ENCODE results near the gene DEUP1.

Gene DEUP1

GRCh38 chr11:93487032-93487483 lies 156.5 kb downstream of the DEUP1 start:
- peaks cover 10% of the 10 kb centered on the region for H3K36me3 ChIP-seq (replicated peaks; ENCODE audit: low read depth, low read length)
- H3K79me2 ChIP-seq (ENCODE audit: low read length) = no peaks in the 10 kb centered on the region
- no peak overlapping the region for H3K4me3 ChIP-seq (ENCODE audit: low read length)
- TF ChIP-seq CTCF (IDR thresholded peaks at IDR 0.05; ENCODE audit: low read depth, low read length) (no peak), EZH2phosphoT487 (IDR thresholded peaks at IDR 0.05; ENCODE audit: low read depth) (no peak)
- H3K9ac ChIP-seq (ENCODE audit: low read length) = no peak overlapping the region
- H3K4me2 ChIP-seq (ENCODE audit: low read length) = no peak overlapping the region
- H2AFZ ChIP-seq (ENCODE audit: low read depth, low read length) = no peak overlapping the region
- H3K27me3 ChIP-seq (ENCODE audit: low read depth, low read length) = no peaks in the 10 kb centered on the region
- H3K27ac ChIP-seq (ENCODE audit: low read length) = no peak overlapping the region
- H3K9me3 ChIP-seq (ENCODE audit: insufficient read depth, low read length) = no peaks in the 10 kb centered on the region
- no peaks in the 10 kb centered on the region for H3K4me1 ChIP-seq (ENCODE audit: low read length)
- no peaks in the 10 kb centered on the region for H4K20me1 ChIP-seq (ENCODE audit: insufficient read depth, low read length)

Measured in OCI-LY3 (cell line).